Endothelial cell (in vitro differentiated cells): ENCODE data around the gene OR1F1. TPM values are rescaled to one million over a fixed set of nuclear protein-coding genes. Genes with fewer than 3 reads are reported as not detected.
"Not testable (repeated sequence)": the region's sequence is repeated elsewhere in the genome, so short reads cannot be mapped to it uniquely, and the experiment has no call there.

ENCODE experiments used
- DNase-seq: peaks from one replicate; pipeline ENCODE4 v3.0.0; 2021; ENCODE audit warnings: low spot score
- H3K27ac Mint-ChIP-seq: one replicate; pipeline ENCODE4 v1.8.0; 2021; ENCODE audit warnings: mixed read lengths, inconsistent platforms; ENCODE audit not compliant: unreplicated experiment
- H3K27me3 Mint-ChIP-seq: one replicate; pipeline ENCODE4 v1.8.0; 2021; ENCODE audit warnings: mild to moderate bottlenecking, moderate library complexity, mixed read lengths, inconsistent platforms; ENCODE audit not compliant: unreplicated experiment
- H3K36me3 Mint-ChIP-seq: one replicate; pipeline ENCODE4 v1.8.0; 2021; ENCODE audit warnings: mild to moderate bottlenecking, low read depth, mixed read lengths, inconsistent platforms; ENCODE audit not compliant: unreplicated experiment
- H3K4me1 Mint-ChIP-seq: one replicate; pipeline ENCODE4 v1.8.0; 2021; ENCODE audit warnings: mild to moderate bottlenecking, mixed read lengths, inconsistent platforms; ENCODE audit not compliant: unreplicated experiment
- H3K4me3 Mint-ChIP-seq: one replicate; pipeline ENCODE4 v1.8.0; 2021; ENCODE audit warnings: mild to moderate bottlenecking, mixed read lengths, inconsistent platforms; ENCODE audit not compliant: unreplicated experiment
- H3K9me3 Mint-ChIP-seq: one replicate; pipeline ENCODE4 v1.8.0; 2021; ENCODE audit warnings: mixed read lengths, inconsistent platforms; ENCODE audit not compliant: unreplicated experiment
- CTCF ChIP-seq: fragments of 200-600 bp; sonication (generic); IDR thresholded peaks from one replicate; pipeline ENCODE4 v1.5.0; 2021; ENCODE audit warnings: antibody characterized with exemption; ENCODE audit not compliant: unreplicated experiment
- total RNA-seq: library from RNA; stranded (reverse); fragmentation: NEBNext Ultra II Directional; extraction: Animal tissue kit (Norgen Biotek cat#: 25700); gene quantifications from one replicate; pipeline ENCODE4 v1.2.1, GENCODE V29; 2021; ENCODE audit not compliant: unreplicated experiment

OR1F1 gene
- total RNA-seq, 1 donor from 2014 or later = not detected

GRCh38 chr16:3164121-3164991, 23.6 kb upstream of the OR1F1 start:
- Mint-ChIP-seq H3K36me3 (peaks cover 6% of the 10 kb centered on the region), H3K27me3 (peaks cover 9% of the 10 kb centered on the region), H3K9me3 (no peaks in the 10 kb centered on the region), H3K27ac (no peak overlapping the region), H3K4me3 (no peak overlapping the region), H3K4me1 (peaks cover 4% of the 10 kb centered on the region)
- DNase-seq = no peak
- no peak for TF ChIP-seq CTCF

DNA sequence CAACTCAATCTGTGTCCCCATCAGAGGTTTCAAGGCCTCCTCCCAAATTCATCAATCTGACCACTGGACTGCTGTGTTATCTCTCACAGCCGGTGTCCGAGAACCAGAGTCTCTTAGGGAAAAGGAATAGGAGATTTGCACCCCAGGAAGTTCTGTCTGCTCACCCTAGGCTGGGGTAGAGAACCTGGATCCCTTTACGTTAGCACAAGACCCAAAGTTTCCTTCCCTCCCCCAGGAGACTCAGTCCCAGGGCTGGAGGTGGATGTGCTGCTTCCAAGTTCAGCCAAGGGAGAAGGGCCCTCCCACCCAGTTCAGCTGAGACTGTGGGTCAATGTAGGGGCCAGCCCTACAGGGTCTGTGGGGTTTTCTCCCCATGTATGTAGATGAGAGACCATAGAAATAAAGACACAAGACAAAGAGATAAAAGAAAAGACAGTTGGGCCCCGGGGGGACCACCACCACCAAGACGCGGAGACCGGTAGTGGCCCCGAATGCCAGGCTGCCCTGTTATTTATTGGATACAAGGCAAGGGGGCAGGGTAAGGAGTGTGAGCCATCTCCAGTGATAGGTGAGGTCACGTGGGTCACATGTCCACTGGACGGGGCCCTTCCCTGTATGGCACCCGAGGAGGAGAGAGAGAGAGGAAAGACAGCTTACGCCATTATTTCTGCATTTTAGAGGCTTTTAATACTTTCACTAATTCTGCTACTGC, 22.7 kb upstream of the OR1F1 start:
- H3K27ac Mint-ChIP-seq = no peak overlapping the region

DNA sequence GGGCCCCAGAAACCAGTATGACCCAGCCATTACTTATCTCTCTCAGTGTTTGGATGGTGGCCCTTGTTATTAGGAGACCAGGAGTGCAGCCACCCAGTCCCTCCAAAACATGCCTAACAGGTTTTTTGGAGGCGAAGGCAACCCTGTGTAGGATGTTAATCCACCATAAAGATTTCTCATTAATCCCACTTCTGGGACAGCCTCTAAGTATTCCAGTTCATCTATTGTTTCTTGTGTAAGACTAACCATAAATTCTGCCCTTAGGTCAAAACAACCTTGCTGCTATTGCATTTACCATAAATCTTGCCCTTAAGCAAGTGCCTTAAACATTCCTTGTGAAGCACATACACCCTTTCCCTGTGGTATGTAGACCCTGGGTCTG, 21.5 kb upstream of the OR1F1 start:
- Mint-ChIP-seq H3K9me3 (no peaks in the 10 kb centered on the region), H3K27ac (no peak overlapping the region), H3K27me3 (peaks cover 20% of the 10 kb centered on the region), H3K4me1 (peaks cover 5% of the 10 kb centered on the region), H3K4me3 (no peak overlapping the region), H3K36me3 (peaks cover 3% of the 10 kb centered on the region)
- no peak for DNase-seq
- TF ChIP-seq CTCF = no peak

More for the DNA sequence above, 22.7 kb upstream of the OR1F1 start:
- TF ChIP-seq CTCF = no peak
- peaks cover 3% of the 10 kb centered on the region for H3K36me3 Mint-ChIP-seq
- H3K9me3 Mint-ChIP-seq = no peaks in the 10 kb centered on the region
- no peaks in the 10 kb centered on the region for H3K4me1 Mint-ChIP-seq
- no peak overlapping the region for H3K4me3 Mint-ChIP-seq
- H3K27me3 Mint-ChIP-seq = peaks cover 15% of the 10 kb centered on the region
- DNase-seq = no peak

DNA sequence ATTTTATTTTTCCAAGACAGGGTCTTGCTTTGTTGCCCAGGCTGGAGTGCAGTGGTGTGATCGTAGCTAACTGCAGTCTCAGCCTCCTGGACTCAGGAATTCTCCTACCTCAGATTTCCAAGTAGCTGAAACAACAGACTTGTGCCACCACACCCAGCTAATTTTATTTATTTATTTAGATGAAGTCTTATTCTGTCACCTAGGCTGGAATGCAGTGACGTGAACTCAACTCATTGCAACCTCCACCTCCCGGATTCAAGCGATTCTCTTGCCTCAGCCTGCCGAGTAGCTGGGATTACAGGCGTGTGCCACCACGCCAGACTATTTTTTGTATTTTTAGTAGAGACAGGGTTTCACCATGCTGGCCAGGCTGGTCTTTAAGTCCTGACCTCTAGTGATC, 19.3 kb upstream of the OR1F1 start:
- not testable (repeated sequence) for H3K27ac Mint-ChIP-seq, DNase-seq, H3K36me3 Mint-ChIP-seq, H3K4me1 Mint-ChIP-seq, H3K4me3 Mint-ChIP-seq, H3K9me3 Mint-ChIP-seq
- peaks cover 25% of the 10 kb centered on the region for H3K27me3 Mint-ChIP-seq

- H3K36me3 Mint-ChIP-seq = no peaks in the 10 kb centered on the region
- H3K4me3 Mint-ChIP-seq = peak overlapping the region; percentile 51
- H3K27ac Mint-ChIP-seq = no peak overlapping the region
- DNase-seq = no peak
- no peaks in the 10 kb centered on the region for H3K9me3 Mint-ChIP-seq
- peaks cover 14% of the 10 kb centered on the region for H3K4me1 Mint-ChIP-seq
- no peak for TF ChIP-seq CTCF
- peaks cover 30% of the 10 kb centered on the region for H3K27me3 Mint-ChIP-seq
Measured at GRCh38 chr16:3170440-3171180, 17.4 kb upstream of the OR1F1 start.
